Transverse colon (tissue), 4 donors: Measurements from ENCODE around the gene GFI1B. TPM values are rescaled to one million over a fixed set of nuclear protein-coding genes. Genes with fewer than 3 reads are reported as not detected.
"Not testable (repeated sequence)": the region's sequence is repeated elsewhere in the genome, so short reads cannot be mapped to it uniquely, and the experiment has no call there.

Source experiments
- DNase-seq: peaks from one replicate; pipeline ENCODE4 v3.0.0-alpha.2; 2019
- H3K27ac ChIP-seq, 4 donors: fragments of 200-600 bp; sonication (generic); 2 replicates each; pipeline ENCODE4 v1.5.1; 2016 to 2018; ENCODE audit warnings: inconsistent platforms in 4 of 4
- H3K27me3 ChIP-seq: fragments of 200-600 bp; sonication (generic); 2 replicates; pipeline ENCODE4 v1.5.1; 2017; ENCODE audit warnings: inconsistent platforms
- H3K36me3 ChIP-seq, 4 donors: fragments of 200-600 bp; sonication (generic); 2 replicates each; pipeline ENCODE4 v1.5.1; 2017 to 2019; ENCODE audit warnings: inconsistent platforms in 4 of 4
- H3K4me1 ChIP-seq, 4 donors: fragments of 200-600 bp; sonication (generic); 2 replicates each; pipeline ENCODE4 v1.5.1; 2017 to 2020; ENCODE audit warnings: inconsistent platforms in 4 of 4
- H3K4me3 ChIP-seq, 4 donors: fragments of 200-600 bp; sonication (generic); 1 replicate in 1 of 4; 2 replicates in 3 of 4; pipeline versions ENCODE4 v1.5.1 to v1.6.1; 2017 to 2019; ENCODE audit warnings: inconsistent platforms in 4 of 4
- H3K9me3 ChIP-seq, 2 donors: fragments of 200-600 bp; sonication (generic); 2 replicates each; pipeline ENCODE4 v1.5.1; 2017 to 2019; ENCODE audit warnings: inconsistent platforms in 2 of 2
- EP300 ChIP-seq: sonication (generic); formaldehyde crosslinking; IDR thresholded peaks from one replicate; pipeline ENCODE4 v1.6.1; 2017; ENCODE audit warnings: antibody characterized with exemption, low read depth
- POLR2A ChIP-seq: fragments of 450-650 bp; IDR thresholded peaks from one replicate; pipeline ENCODE4 v1.6.1; 2016; ENCODE audit warnings: antibody characterized with exemption, mild to moderate bottlenecking, moderate library complexity
- POLR2AphosphoS5 ChIP-seq, 3 donors: sonication (generic); formaldehyde crosslinking; IDR thresholded peaks; one replicate each; pipeline ENCODE4 v1.6.1; 2016; ENCODE audit warnings: antibody characterized with exemption in 3 of 3
- WGBS, 2 donors: methylation state at CpG; one replicate each; pipeline ENCODE4 v1.1.5; 2018; ENCODE audit warnings: low coverage in 1 of 2; 5-methylcytosine and 5-hydroxymethylcytosine counted together
- in situ Hi-C, 4 donors: fragments of 200-750 bp; cut with MboI; loops; one replicate each; pipeline versions ENCODE4 v1.15.0 to v1.15.1; 2017; ENCODE audit warnings: low sequenced_read_pairs in 3 of 4, low pct_ligation_motif_present in 1 of 4, low pct_unique_long_range_greater_than_20kb in 1 of 4
- intact Hi-C: fragments of 100-400 bp; cut with DNase I; formaldehyde crosslinking; loops from one replicate; pipeline ENCODE4 v1.15.1; 2023; ENCODE audit warnings: low total_unique reads
- total RNA-seq, 4 donors: library from RNA; depleted of rRNA; stranded (reverse); fragments of >200 nt; gene quantifications; one replicate each; pipeline ENCODE4 v1.1.0, GENCODE V29; 2016
- TF ChIP-seq, protein P1 (sequence below), 5 experiments: fragments of 200-600 bp in 3 of 5; fragments of 450-650 bp in 2 of 5; sonication (generic) in 3 of 5; IDR thresholded peaks; 1 replicate in 2 of 5; 2 replicates in 3 of 5; pipeline ENCODE4 v1.5.1; 2016 to 2017; ENCODE audit warnings: antibody characterized with exemption in 5 of 5, inconsistent platforms in 3 of 5, mild to moderate bottlenecking in 2 of 5, moderate library complexity in 1 of 5

Gene GFI1B
- total RNA-seq, 4 donors from 2014 or later = 1.7 to 2.0 TPM; not detected in 2

DNA sequence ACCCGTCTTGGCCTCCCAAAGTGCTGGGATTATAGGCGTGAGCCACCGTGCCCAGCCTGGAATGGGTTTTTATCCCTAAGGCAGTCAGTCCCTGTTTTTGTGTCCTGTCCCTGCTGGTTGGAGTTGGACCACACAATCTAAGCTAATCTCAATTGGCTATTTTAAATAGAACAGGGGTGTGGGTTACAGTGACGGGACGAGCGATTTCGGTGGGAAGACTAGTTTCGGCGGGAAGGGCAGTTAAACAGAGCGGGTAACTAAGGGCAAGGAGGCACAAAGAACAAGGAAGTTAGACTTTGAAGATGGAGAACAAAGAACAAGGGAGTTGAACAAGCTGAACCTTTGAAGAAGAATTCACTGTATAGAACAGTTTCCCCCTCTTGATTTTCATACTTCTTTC is 53.7 kb downstream of the GFI1B start:
- in situ Hi-C loops = loop anchor here in 2 of 4 donors (10.0 to 25.0 kb wide), 2 partner anchors 143 to 305 kb away; partner anchors contain the start of genes MED22 (in 1 of the 2), RPL7A (in 1 of the 2) and SURF6 (in 1 of the 2)
- 95 to 96% methylated on average over 4 to 10 of the region's 10 CpGs for WGBS, 2 donors
- Histone ChIP-seq H3K36me3 (no peaks in the 10 kb centered on the region), H3K27ac (no peak overlapping the region), H3K4me3 (no peak overlapping the region), H3K27me3 (no peaks in the 10 kb centered on the region), H3K9me3 (no peaks in the 10 kb centered on the region), H3K4me1 (peaks cover 12 to 30% (median 23%) of the 10 kb centered on the region in 4 donors)
- intact Hi-C loops = no loop called here
- no peak for DNase-seq
- no peak for TF ChIP-seq POLR2A
- TF ChIP-seq, protein P1, sequence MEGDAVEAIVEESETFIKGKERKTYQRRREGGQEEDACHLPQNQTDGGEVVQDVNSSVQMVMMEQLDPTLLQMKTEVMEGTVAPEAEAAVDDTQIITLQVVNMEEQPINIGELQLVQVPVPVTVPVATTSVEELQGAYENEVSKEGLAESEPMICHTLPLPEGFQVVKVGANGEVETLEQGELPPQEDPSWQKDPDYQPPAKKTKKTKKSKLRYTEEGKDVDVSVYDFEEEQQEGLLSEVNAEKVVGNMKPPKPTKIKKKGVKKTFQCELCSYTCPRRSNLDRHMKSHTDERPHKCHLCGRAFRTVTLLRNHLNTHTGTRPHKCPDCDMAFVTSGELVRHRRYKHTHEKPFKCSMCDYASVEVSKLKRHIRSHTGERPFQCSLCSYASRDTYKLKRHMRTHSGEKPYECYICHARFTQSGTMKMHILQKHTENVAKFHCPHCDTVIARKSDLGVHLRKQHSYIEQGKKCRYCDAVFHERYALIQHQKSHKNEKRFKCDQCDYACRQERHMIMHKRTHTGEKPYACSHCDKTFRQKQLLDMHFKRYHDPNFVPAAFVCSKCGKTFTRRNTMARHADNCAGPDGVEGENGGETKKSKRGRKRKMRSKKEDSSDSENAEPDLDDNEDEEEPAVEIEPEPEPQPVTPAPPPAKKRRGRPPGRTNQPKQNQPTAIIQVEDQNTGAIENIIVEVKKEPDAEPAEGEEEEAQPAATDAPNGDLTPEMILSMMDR (IDR thresholded peaks at IDR 0.05) = no peak
- TF ChIP-seq POLR2AphosphoS5 (IDR thresholded peaks at IDR 0.05) = no peak
- no peak for TF ChIP-seq EP300

DNA sequence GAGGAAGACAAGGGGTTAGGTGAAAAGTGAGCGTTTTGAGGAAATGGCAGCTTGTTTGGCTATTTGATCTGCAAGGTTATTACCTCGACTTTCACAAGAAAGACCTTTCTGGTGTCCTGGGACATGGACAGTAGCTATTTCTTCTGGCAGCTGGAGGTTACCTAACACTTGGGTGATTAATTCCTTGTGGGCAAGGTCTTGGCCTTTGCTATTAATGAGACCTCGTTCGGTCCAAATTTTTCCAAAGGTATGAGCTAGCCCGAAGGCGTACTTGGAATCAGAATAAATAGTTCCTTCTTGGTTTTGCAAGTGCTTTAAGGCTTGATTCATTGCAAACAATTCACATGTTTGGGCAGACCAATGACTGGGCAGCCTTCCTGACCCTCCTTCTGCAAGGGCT is 57.2 kb downstream of the GFI1B start:
- no peak for TF ChIP-seq POLR2AphosphoS5 (IDR thresholded peaks at IDR 0.05)
- TF ChIP-seq POLR2A = no peak
- TF ChIP-seq EP300 = no peak
- TF ChIP-seq, protein P1 (IDR thresholded peaks at IDR 0.05) = no peak
- no peaks in the 10 kb centered on the region for H3K27me3 ChIP-seq
- intact Hi-C loops (no loop called here), in situ Hi-C loops (loop anchor here in 2 of 4 donors (10.0 to 25.0 kb wide), 2 partner anchors 139 to 302 kb away; partner anchors contain the start of genes MED22 (in 1 of the 2), RPL7A (in 1 of the 2) and SURF6 (in 1 of the 2))
- H3K4me1 ChIP-seq = peaks cover 12 to 20% (median 15%) of the 10 kb centered on the region in 4 donors
- no peak overlapping the region for H3K4me3 ChIP-seq
- no peaks in the 10 kb centered on the region for H3K36me3 ChIP-seq
- no peak overlapping the region for H3K27ac ChIP-seq
- 72 to 89% methylated on average over 2 to 6 of the region's 6 CpGs for WGBS, 2 donors
- H3K9me3 ChIP-seq = no peaks in the 10 kb centered on the region
- no peak for DNase-seq

DNA sequence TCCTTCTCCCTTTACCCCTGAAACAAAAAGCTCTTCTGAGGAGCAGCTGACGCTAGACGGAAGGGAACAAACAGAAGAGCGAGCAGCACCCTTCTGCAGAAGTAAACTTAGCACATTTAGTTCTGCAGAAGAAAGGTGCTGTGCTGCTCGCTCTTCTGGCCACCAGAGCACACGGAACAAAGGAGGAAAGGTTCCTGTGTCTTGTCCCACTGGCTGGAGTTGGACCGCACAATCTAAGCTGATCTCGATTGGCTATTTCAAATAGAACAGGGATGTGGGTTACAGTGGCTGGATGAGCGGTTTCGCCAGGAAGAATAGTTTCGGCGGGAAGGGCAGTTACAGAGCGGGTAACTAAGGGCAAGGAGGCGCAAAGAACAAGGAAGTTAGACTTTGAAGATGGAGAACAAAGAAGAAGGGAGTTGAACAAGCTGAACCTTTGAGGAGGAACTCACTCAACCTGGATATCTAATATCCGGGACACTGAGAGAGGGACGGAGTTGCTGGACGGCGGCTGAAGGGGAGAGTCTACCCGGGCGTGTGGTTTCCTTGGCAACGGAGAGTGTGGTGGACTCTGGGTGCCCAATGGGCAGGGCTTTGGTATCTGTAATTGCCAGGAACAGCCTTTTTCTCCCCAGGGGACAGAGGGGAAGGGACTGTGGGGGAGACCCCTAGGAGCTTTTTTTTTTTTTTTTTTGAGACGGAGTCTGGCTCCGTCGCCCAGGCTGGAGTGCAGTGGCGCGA is 59.5 kb downstream of the GFI1B start:
- TF ChIP-seq POLR2AphosphoS5 (IDR thresholded peaks at IDR 0.05) (no peak), POLR2A (no peak), EP300 (no peak)
- TF ChIP-seq, protein P1 (IDR thresholded peaks at IDR 0.05) = no peak
- Histone ChIP-seq H3K9me3 (no peaks in the 10 kb centered on the region), H3K27me3 (no peaks in the 10 kb centered on the region), H3K27ac (no peak overlapping the region), H3K4me1 (peaks cover 0 to 2% (median 0%) of the 10 kb centered on the region in 4 donors), H3K36me3 (peaks cover 0 to 5% (median 0%) of the 10 kb centered on the region in 4 donors), H3K4me3 (no peak overlapping the region)
- intact Hi-C loops = no loop called here
- 90 to 96% methylated on average over 4 to 25 of the region's 25 CpGs for WGBS, 2 donors
- in situ Hi-C loops = loop anchor here in 2 of 4 donors (10.0 to 25.0 kb wide), 2 partner anchors 137 to 299 kb away; partner anchors contain the start of genes MED22 (in 1 of the 2), RPL7A (in 1 of the 2) and SURF6 (in 1 of the 2)
- no peak for DNase-seq

DNA sequence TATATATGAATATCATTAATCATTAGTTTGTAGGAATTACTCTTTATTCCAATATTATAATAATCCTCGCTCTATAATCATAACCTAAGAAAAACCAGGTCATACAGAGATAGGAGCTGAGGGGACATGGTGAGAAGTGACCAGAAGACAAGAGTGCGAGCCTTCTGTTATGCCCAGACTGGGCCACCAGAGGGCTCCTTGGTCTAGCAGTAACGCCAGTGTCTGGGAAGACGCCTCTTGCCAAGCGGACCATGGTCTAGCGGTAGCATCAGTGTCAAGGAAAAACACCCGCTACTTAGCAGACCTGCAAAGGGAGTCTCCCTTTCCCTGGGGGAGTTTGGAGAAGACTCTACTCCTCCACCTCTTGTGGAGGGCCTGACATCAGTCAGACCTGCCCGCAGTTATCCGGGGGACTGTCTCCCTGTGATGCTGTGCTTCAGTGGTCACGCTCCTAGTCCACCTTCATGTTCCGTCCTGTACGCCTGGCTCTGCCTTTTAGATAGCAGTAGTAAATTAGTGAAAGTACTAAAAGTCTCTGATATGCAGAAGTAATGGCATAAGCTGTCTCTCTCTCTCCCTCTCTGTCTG is 62.5 kb downstream of the GFI1B start:
- H3K36me3 ChIP-seq = peaks cover 0 to 17% (median 3%) of the 10 kb centered on the region in 4 donors
- not testable (repeated sequence) for H3K27me3 ChIP-seq, H3K4me3 ChIP-seq, H3K4me1 ChIP-seq, H3K9me3 ChIP-seq, H3K27ac ChIP-seq
- TF ChIP-seq, protein P1 (IDR thresholded peaks at IDR 0.05) = peak; percentile 43 to 59 (median 52)
- intact Hi-C loops = loop anchor here (10.0 kb wide), 1 partner anchor 104 kb away; no protein-coding TSS in a partner anchor
- peak; percentile 52 for DNase-seq
- 87 to 100% methylated on average over 2 to 12 of the region's 12 CpGs for WGBS, 2 donors
- in situ Hi-C loops = loop anchor here in 1 of 4 donors (25.0 kb wide), 1 partner anchor 296 kb away; the partner anchor contains the start of genes MED22, RPL7A and SURF6
